ENCODE measurements around the gene PFDN6. TPM values are rescaled to one million over a fixed set of nuclear protein-coding genes. Genes with fewer than 3 reads are reported as not detected.

The PFDN6 gene
- total RNA-seq, 1 donor from 2014 or later = 52.9 TPM

- Mint-ChIP-seq H3K27me3 (peaks cover 5% of the 10 kb centered on the region), H3K27ac (peak overlapping the region; percentile 93), H3K4me1 (ENCODE audit: unreplicated experiment) (peaks cover 29% of the 10 kb centered on the region), H3K4me3 (peak overlapping the region; percentile 100), H3K9me3 (no peaks in the 10 kb centered on the region), H3K36me3 (peaks cover 5% of the 10 kb centered on the region)
- no peak for DNase-seq (ENCODE audit: extremely low spot score, unreplicated experiment)
- TF ChIP-seq, protein P1, sequence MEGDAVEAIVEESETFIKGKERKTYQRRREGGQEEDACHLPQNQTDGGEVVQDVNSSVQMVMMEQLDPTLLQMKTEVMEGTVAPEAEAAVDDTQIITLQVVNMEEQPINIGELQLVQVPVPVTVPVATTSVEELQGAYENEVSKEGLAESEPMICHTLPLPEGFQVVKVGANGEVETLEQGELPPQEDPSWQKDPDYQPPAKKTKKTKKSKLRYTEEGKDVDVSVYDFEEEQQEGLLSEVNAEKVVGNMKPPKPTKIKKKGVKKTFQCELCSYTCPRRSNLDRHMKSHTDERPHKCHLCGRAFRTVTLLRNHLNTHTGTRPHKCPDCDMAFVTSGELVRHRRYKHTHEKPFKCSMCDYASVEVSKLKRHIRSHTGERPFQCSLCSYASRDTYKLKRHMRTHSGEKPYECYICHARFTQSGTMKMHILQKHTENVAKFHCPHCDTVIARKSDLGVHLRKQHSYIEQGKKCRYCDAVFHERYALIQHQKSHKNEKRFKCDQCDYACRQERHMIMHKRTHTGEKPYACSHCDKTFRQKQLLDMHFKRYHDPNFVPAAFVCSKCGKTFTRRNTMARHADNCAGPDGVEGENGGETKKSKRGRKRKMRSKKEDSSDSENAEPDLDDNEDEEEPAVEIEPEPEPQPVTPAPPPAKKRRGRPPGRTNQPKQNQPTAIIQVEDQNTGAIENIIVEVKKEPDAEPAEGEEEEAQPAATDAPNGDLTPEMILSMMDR (conservative IDR thresholded peaks at IDR 0.05) = no peak
Measured at GRCh38 chr6:33313105-33313708, 23.8 kb downstream of the PFDN6 start.

DNA sequence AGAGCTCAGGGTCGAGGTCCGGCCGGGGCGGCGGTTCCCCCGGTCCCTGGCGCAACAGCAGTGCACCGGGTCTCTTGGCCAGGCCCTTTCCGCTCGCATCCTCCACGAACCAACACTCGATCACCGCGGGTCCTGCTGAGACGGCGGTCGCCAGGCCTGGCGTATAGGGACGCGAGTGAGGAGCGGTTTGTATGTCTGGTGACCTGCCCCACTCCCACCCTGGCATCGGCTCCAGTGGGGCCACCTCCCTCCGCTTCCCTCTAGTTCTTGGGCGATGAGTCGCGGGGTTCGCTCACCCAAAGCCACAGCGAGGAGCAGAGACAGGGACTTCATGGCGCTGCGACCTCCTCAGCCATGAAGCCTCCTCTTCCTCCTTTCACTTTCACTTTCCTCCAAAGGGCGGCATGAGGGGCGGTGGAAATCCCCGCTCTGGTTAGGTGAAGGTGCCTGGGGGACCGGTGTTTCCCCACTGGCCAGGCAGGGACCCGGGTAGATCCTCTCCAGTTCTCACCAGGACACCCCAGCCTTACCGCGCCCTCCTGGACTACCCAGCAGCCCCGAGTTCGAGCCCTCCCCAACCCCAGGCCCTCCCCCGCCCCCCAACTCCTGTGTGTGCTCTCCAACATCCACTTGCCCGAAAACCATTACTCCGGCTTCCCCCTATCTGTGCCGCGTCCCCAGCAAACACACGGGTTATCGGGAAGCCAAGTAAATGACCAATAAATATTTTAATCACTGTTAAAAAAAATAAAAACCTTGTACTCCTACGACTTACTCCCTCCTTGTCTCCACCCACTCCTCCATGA is 24.5 kb downstream of the PFDN6 start, which contains the start of gene TAPBP:
TAPBP (minus strand) TSS at position 370 of the 806 bp plus-strand sequence; CDS start at position 333, 37 bp downstream.
- peaks cover 5% of the 10 kb centered on the region for H3K36me3 Mint-ChIP-seq
- peaks cover 36% of the 10 kb centered on the region for H3K4me1 Mint-ChIP-seq (ENCODE audit: unreplicated experiment)
- no peaks in the 10 kb centered on the region for H3K9me3 Mint-ChIP-seq
- peak within 1 kb of the TSS; percentile 100 for H3K4me3 Mint-ChIP-seq
- H3K27ac Mint-ChIP-seq = peak within 1 kb of the TSS; percentile 93
- no peak for DNase-seq (ENCODE audit: extremely low spot score, unreplicated experiment)
- TF ChIP-seq, protein P1 (conservative IDR thresholded peaks at IDR 0.05) = no peak
- peaks cover 5% of the 10 kb centered on the region for H3K27me3 Mint-ChIP-seq

DNA sequence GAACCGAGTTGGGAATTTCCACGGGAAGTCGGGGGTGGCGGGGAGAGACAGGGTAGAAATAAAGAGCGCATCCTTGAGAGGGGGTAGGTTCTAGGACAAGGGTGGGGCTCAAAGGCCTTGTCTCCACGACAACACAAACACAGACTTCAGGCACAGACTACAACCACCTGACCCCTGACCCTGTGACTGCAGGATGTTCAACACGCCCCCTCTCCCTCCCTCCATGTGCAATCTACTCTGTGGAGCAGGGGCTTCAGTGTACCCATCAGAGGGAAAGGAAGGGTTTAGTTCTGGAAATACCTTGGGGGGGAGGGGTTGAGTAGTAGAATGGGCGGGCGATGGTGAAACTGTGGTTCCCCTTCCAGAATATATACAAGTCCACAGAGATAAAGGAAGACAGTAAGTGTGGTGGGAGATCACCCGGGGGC is 25.1 kb downstream of the PFDN6 start:
- H3K9me3 Mint-ChIP-seq = no peaks in the 10 kb centered on the region
- TF ChIP-seq, protein P1 (conservative IDR thresholded peaks at IDR 0.05) = no peak
- DNase-seq (ENCODE audit: extremely low spot score, unreplicated experiment) = no peak
- peaks cover 5% of the 10 kb centered on the region for H3K27me3 Mint-ChIP-seq
- H3K4me1 Mint-ChIP-seq (ENCODE audit: unreplicated experiment) = peaks cover 41% of the 10 kb centered on the region
- H3K27ac Mint-ChIP-seq = peak overlapping the region; percentile 93
- H3K4me3 Mint-ChIP-seq = peak overlapping the region; percentile 100
- peaks cover 5% of the 10 kb centered on the region for H3K36me3 Mint-ChIP-seq

DNA sequence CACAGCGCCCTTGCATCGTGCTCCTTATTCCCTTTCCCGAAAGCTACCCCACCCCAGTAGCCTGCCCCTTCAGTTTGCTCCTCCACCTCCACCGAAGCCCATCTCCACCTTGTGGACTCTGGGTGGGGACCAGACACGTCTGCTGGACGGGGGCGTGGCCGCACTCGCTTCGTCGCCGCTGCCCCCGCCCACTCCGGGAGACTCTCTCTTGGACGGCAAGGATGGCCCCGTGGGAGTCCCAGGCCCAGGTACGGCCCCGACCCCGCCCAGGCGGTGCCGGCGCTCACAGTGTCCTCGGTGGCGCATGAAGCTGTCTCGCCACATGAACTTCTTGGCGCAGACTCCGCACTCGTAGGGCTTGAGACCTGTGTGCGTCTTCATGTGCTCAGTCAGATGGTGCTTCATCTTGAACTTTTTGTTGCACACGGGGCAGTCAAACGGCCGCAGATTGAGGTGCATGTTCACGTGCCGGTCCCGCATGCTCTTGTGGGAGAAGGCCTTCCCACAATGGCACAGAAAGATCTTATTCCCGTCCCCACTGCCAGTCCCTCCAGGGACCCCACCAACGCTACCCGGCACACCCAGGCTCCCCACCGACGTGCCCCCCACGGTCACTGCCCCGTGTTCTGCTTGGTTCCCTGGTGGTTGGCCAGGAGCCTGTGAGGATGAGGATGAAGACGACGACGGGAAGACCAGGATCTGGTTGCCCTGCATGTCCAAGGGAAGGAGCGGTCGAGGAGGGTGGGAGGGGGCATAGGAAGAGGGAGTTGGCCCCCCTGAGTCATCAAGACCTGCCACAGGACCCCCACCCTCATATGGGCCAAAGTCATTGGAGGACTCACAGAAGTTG is 25.8 kb downstream of the PFDN6 start:
- H3K27me3 Mint-ChIP-seq = peaks cover 5% of the 10 kb centered on the region
- peak overlapping the region; percentile 93 for H3K27ac Mint-ChIP-seq
- TF ChIP-seq, protein P1 (conservative IDR thresholded peaks at IDR 0.05) = no peak
- H3K4me3 Mint-ChIP-seq = peak overlapping the region; percentile 100
- H3K9me3 Mint-ChIP-seq = no peaks in the 10 kb centered on the region
- H3K36me3 Mint-ChIP-seq = peaks cover 5% of the 10 kb centered on the region
- no peak for DNase-seq (ENCODE audit: extremely low spot score, unreplicated experiment)
- peaks cover 48% of the 10 kb centered on the region for H3K4me1 Mint-ChIP-seq (ENCODE audit: unreplicated experiment)

DNA sequence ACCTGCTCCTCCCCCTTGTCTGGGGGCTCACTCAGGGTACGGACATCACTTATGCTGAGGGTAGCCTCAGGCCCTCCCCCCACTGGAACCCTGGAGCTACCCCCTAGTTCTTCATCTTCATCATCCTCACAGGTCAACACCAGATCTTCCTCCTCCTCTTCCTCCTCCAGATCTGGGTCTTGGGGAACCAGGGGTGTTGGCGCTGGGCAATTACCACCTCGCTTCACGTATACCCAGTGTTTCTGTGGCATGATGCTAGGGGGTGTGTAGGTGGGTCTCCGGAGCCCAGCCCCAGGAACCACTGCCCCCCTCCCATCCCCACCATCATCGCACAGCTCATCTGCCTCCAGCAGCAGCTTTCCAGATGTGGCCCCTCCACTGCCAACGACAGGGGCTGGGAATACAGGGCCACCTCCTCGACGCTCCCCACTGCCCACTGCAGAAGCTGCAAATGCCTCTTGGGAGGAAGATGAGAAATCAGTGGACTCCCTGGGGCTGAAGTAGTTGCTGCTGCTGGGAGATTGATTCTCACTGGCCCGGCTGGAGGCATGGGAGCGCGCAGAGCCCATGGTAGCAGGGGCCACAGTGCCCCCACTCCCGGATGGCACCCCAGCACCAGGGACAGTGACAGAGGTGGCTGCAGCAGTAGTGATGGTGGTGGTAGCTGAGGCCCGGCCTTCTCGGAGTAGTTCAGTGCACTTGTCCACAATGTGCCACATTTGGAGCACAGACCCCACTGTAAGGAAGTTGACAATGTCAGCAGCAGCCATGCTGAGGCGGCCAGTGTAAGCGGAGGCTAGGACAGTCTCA is 26.6 kb downstream of the PFDN6 start:
- DNase-seq (ENCODE audit: extremely low spot score, unreplicated experiment) = no peak
- peak overlapping the region; percentile 93 for H3K27ac Mint-ChIP-seq
- H3K4me1 Mint-ChIP-seq (ENCODE audit: unreplicated experiment) = peaks cover 53% of the 10 kb centered on the region
- TF ChIP-seq, protein P1 (conservative IDR thresholded peaks at IDR 0.05) = no peak
- peak overlapping the region; percentile 100 for H3K4me3 Mint-ChIP-seq
- H3K9me3 Mint-ChIP-seq = no peaks in the 10 kb centered on the region
- H3K36me3 Mint-ChIP-seq = peaks cover 9% of the 10 kb centered on the region
- peaks cover 5% of the 10 kb centered on the region for H3K27me3 Mint-ChIP-seq

All from type B pancreatic cell (in vitro differentiated cells).